M059J (cell line): ENCODE data around the gene AFF2. TPM values are rescaled to one million over a fixed set of nuclear protein-coding genes. Genes with fewer than 3 reads are reported as not detected.

Experiments used
- DNase-seq: peaks from one replicate; pipeline ENCODE4 v3.0.0-alpha.2; 2012; ENCODE audit warnings: low read depth
- total RNA-seq: library from RNA; depleted of rRNA; stranded (reverse); fragments of >200 nt; shearing (Covaris generic); gene quantifications from 2 replicates; pipeline ENCODE4 v1.2.3, GENCODE V29; 2014

The AFF2 gene
- total RNA-seq, 1 experiment from 2014 or later, result 0.07 TPM

- DNase-seq, result no peak
These were observed 81.9 kb downstream of the AFF2 start for GRCh38 chrX:148582353-148582752.

DNA sequence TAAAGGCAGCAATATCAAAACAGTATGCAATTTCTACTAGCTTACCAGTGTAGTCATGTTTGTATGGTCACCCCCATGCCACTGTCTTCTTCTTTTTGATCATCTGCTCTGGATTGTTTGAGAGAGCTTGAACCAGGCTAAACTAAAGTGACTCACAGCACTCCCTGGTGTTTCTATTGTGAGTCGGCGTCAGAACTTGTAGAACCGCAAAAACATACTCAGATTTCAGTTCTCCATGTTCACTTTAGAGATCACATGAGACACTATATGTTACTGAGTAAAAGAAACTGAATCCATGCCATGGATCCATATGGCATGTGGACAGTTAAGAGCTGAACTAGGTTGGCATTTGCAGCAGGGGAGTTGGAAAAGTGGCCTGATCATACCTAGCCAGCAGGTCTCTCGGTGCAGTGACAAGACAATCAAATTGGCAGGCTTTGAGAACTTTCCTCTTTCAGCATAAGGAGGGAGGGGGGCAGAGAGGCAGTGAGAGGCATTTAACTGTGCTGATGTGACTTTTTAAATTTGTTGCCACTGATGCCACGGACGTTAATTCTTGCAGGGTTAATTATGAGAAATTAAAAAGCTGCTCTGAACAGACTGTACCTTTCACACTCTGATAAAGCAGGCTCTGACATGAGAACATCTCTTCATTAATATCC is 88.4 kb downstream of the AFF2 start:
- DNase-seq, result no peak

DNA sequence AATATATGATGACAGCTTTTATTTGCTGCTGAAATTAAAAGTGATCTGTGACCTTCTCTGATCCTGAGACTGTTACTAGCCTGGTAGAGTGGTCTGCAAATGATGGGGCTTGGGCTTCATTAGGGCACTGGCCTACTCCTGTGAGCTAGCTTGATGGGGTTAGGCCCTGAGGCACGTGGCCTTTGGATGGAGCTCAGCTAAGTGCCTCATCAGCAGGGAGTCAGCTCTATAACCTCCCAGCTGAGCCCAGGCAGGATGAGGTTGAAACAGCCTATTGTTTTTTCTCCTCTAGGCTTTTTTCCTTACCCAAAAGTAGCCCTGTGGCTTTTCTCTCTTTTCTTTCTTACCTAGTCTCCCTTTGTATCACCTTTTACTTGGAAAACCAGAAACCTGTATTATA is 92.2 kb downstream of the AFF2 start:
- no peak for DNase-seq

DNA sequence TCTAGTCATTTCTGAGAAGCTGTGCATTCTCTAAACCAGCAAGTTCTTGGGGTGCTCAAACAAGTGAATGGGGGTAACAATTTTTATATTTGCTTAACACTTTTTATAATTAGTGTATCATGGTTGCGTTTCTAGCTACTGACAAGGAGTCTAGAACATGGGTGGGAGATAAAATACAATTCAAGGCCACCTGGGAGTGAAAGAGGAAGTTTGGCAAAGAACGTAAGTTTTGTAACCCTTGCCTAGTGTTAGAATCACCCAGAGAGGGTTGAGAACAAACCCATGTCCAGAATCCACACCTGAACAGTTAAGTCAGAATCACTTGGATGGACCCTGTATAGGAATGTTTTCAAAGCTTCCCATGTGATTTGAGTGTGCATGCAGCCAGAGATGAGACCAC is 92.7 kb downstream of the AFF2 start:
- DNase-seq, result no peak

DNA sequence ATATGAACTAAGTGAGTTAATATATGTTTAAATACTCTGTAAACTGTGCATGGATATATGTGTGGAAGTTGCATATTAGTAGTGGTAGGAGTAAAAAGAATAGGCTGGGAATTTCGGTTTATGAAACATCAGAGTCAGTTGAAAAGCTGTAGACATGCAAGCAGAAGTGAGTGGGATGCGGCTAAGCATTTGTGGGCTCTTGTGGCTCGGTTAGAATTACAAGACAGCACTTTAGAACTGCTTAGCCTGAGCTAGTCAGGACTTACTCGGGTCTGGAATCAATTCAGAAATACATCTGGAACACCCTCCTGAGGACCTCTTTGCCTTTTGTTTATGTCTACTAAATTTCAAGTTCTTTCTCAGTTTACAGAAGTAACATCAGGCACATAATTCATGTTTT is 93.6 kb downstream of the AFF2 start:
- no peak for DNase-seq

GRCh38 chrX:148599404-148599803 is 99.0 kb downstream of the AFF2 start:
- no peak for DNase-seq

DNA sequence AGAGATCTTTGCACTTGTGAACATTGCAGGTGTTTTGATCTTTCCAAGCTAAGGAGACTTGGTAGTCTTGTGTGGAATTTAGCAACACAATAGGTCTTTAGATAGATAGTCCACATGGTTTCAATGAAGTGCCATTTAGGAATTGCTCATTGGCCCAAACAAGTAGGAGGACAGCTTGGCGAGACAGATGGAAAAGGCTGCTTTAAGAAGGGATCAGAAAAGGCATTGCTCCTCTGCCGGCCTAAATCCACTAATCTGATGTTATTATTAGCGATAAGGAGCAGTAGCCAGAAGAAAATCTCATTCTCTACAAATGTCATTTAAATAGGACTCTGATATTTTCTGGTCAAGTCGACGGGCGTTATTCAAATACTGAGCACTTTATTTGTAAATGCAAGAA is 99.7 kb downstream of the AFF2 start:
- DNase-seq, result no peak

DNA sequence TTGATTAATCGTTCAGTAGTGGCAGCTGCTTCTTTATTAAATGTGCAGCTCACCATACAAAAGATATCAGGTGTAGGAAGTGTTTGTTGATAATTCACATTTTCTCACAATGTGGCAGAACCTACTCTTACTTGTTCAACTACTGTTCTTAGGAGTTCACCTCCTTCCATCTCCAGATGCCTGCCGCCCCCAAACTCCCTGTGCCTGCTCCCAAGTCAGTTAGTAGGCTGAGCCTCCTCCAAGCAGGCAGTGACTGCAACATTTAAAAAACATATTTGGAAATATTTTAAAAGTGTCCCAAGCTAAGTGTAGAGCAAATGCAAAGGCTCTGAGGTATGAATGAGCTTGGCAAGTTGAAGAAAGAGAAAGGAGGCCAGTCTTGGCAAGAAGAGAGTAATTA is 100.2 kb downstream of the AFF2 start:
- DNase-seq, result no peak

DNA sequence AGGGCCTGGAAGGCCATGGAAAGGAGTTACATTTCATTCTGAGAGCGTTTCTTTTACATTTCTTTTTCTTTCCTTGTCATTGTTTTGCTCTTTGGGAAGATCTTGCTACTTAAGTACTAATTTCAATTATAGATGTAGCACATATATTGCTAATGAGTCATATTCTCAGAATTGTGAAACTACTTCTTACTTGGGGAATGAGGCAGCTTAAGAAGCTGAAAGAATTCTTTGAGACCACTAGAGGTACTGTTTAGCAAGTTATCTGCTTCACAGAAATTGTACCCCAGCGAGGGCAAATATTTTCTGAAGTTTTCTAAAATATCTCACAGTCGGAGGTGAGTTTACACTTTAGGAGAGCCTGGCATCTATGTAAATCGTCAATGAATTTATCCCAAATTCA is 100.6 kb downstream of the AFF2 start:
- DNase-seq, result no peak

GRCh38 chrX:148609515-148610327 is 109.3 kb downstream of the AFF2 start:
- peak; percentile 30 for DNase-seq

- no peak for DNase-seq
These were observed 109.9 kb downstream of the AFF2 start for GRCh38 chrX:148610328-148610698.

GRCh38 chrX:148611993-148612392 is 111.6 kb downstream of the AFF2 start:
- no peak for DNase-seq

DNA sequence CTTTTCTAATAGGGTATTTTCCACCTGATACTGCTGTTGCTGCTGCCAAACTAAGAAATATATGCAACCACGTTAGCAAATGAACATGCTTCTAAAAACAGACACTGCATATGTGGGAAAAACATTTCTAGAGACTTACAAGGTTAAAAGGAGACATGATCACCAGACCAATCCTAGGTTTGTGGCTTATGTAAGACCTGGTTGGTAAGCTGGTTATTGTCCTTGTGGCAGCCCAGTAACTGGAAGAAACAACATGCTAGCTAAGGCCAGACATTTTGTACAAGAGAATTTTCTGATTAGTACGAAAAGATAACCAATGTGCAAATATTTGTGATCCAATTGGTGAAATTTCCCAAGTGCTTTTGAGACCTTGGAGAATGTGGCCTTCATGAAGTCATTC is 112.0 kb downstream of the AFF2 start:
- DNase-seq, result no peak

GRCh38 chrX:148613636-148614035 is 113.2 kb downstream of the AFF2 start:
- DNase-seq, result no peak

- no peak for DNase-seq
These were observed 115.1 kb downstream of the AFF2 start for GRCh38 chrX:148615491-148615890.

DNA sequence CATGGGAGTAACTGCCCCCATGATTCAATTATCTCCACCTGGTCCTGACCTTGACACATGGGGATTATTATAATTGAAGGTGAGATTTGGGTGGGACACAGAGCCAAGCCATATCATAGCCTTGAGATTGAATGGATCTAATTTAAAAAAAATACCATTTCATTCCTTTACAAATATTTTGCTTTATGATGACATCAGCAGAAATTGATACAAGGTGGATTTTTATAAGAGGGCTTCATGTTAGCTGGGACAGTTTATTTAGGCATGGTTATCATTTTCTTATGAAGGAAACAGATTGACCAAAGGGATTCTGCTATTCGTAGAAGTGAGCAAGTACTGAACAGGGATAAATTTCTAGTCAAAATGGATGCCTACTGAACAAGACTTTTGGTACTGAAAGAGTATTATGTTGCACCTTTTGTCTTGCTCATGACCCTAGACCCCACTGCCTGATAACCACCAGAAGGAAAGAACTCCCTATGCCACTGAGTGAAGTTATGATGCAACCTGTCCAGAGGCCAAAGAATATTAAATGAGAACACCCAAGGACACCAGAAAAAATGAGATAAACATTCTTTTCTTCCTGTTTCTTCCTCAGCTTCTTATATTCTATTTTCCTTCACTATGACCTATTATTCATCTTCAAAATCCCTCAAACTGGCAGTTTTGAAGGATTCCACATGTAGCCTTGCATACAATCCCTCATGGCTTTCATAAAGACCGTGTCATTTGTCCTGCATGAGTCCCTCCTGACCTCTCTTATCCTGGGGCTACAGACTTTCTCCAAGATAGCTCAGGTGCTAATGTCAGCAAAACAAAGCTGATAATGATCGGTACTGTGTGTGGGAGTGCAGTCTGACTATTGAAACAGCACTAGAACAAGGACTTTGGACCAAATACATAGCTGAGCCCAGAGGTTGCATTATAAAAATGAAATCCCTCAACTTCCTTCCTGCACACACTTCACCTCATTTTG is 118.3 kb downstream of the AFF2 start:
- DNase-seq, result no peak

DNA sequence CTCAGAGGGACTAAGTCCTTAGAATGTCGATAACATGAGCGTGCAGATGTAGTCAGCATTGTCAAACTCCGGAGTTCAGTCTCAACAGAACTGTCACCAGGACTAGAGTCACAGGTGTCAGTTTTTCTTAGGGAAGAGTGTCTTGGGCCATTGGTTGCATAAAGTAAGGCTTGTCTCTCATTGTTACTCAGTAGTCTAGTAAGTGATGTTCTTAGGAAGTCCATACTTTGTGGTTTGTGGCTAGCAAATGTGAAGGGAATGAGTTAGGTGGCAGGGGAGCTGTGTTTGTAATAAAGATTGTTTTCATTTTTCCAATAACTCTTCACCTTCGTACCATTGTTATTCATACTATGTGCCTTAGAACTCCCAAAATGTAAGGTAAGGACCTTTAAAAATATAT is 119.6 kb downstream of the AFF2 start:
- no peak for DNase-seq

GRCh38 chrX:148624951-148625474 is 124.6 kb downstream of the AFF2 start:
- DNase-seq, result no peak

DNA sequence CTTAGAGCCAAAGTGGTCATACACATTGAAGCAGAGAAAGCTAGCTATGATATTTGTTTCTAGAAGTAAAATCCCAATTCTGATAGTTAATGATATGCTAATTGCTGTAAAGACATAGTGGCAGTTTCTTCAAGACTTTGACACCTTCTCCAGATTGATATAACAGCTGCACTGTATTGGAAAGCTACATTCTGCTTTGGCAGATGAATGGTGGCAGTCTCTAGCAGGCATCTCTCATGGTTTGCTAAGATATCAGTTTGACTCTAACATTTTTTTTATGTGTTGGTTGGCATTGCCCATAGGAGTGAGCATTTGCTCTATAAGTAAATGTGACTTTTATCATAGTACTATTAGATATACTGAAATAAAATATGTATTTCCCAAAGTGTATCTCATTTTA is 128.2 kb downstream of the AFF2 start:
- DNase-seq, result no peak

DNA sequence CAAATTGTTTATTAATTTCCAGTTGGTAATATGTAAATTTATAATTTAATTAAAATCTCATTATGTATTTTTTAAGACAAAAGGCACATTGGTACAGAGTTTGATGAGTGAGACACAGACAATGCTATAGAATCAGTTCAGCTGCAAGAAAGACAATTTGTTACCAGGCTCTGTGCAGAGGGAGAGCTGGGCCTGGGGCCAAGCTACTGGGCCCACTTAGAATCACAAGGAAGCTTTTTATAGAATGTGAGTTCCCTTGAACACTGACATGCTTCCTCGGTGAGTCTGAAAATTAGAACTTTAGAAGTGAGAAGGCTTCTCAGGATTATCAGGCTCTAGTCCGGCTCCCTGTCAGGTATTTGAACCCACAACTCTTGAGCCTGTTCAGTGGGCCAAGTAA is 129.0 kb downstream of the AFF2 start:
- no peak for DNase-seq

GRCh38 chrX:148632444-148632843 is 132.0 kb downstream of the AFF2 start:
- no peak for DNase-seq
